Right lobe of liver (tissue), 6 donors: Measurements from ENCODE around the gene PRTFDC1. TPM values are rescaled to one million over a fixed set of nuclear protein-coding genes. Genes with fewer than 3 reads are reported as not detected.

Experiments used
- ATAC-seq, 4 donors: fragments of 200-7000 bp; cut with Tn5 transposase; one replicate each; pipeline ENCODE4 v1.9.1; 2020; ENCODE audit warnings: mild to moderate bottlenecking in 4 of 4, moderate library complexity in 4 of 4
- DNase-seq, 3 donors: peaks; one replicate each; pipeline ENCODE4 v3.0.0-alpha.2; 2020
- H3K27ac ChIP-seq, 3 donors: fragments of 200-600 bp; one replicate each; pipeline ENCODE4 v1.8.0; 2022
- H3K27me3 ChIP-seq, 2 donors: fragments of 200-600 bp; one replicate each; pipeline ENCODE4 v1.8.0; 2022
- H3K36me3 ChIP-seq, 4 donors: fragments of 200-600 bp; sonication (generic) in 1 of 4; one replicate each; pipeline versions ENCODE4 v1.5.1 to v1.8.0; 2017 to 2022; ENCODE audit warnings: control low read depth in 1 of 4
- H3K4me1 ChIP-seq, 4 donors: fragments of 200-600 bp; sonication (generic) in 1 of 4; one replicate each; pipeline versions ENCODE4 v1.5.1 to v1.8.0; 2017 to 2022; ENCODE audit warnings: control low read depth in 1 of 4
- H3K4me3 ChIP-seq, 3 donors: fragments of 200-600 bp; one replicate each; pipeline ENCODE4 v1.8.0; 2022
- H3K9me3 ChIP-seq, 4 donors: fragments of 200-600 bp; sonication (generic) in 1 of 4; one replicate each; pipeline versions ENCODE4 v1.5.1 to v1.8.0; 2017 to 2022; ENCODE audit warnings: control low read depth in 1 of 4
- POLR2A ChIP-seq: fragments of 450-650 bp; IDR thresholded peaks from one replicate; pipeline ENCODE4 v1.6.1; 2017; ENCODE audit warnings: antibody characterized with exemption, mild to moderate bottlenecking
- WGBS: methylation state at CpG from one replicate; pipeline ENCODE4 v1.1.6; 2018; ENCODE audit warnings: low coverage, low lambda C conversion rate; ENCODE audit not compliant: insufficient coverage; ENCODE audit errors: missing lambda C conversion rate; 5-methylcytosine and 5-hydroxymethylcytosine counted together
- intact Hi-C, 2 donors: fragments of 100-400 bp; cut with DNase I; formaldehyde crosslinking; loops; one replicate each; pipeline versions ENCODE4 v1.11.2 to v1.14.1; 2022
- total RNA-seq, 6 experiments: library from RNA; depleted of rRNA in 2 of 6; stranded (reverse); fragments of >200 nt in 2 of 6; fragmentation: NEBNext Ultra II Directional in 3 of 6; extraction: Animal tissue kit (Norgen Biotek cat#: 25700) in 3 of 6; gene quantifications; one replicate each; pipeline versions ENCODE4 v1.1.0 to v1.2.4, GENCODE V29; 2016 to 2023
- TF ChIP-seq, protein P1 (sequence below), 4 donors: fragments of 200-600 bp in 3 of 4; fragments of 450-650 bp in 1 of 4; IDR thresholded peaks; one replicate each; pipeline versions ENCODE4 v1.5.1 to v1.8.0; 2016 to 2022; ENCODE audit warnings: antibody characterized with exemption in 4 of 4, mild to moderate bottlenecking in 2 of 4
- donor health status: DM: no; HTN: yes; CAD: no.
- donor health status: DM: no; HTN: no; CAD: no.
- donor health status: DM: no; HTN: no; CAD: no.
- donor health status: DM: no; HTN: yes; CAD: no.
- donor health status: DM: no; HTN: yes; CAD: no.

The PRTFDC1 gene
- total RNA-seq, 6 experiments from 2014 or later, result 0.76 to 3.5 (median 1.1) TPM; not detected in 1

DNA sequence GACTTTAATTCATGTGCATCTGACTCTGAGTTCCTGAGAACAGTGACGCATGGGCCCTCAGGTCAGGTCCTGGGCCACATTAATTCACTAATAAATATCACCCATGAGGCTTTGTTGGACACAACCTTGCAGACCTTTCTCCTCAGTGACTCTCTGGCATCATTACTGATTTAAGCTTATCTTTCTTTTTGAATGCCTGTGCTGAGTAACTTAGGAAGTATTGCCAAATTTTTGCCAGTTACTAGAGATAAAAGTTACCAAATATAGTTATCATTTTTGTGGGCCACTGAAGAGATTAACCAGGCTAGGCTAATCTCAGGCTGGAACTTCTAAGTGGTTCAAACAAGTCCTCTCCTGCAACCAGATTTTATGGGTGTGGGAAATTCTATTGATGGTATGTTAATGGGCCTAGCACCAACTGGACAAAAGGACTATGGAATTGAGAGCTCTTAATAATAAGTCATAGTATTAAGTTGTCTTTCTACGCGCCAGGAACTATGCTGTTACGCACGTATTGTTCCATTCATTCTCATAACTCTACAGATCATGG is 28.8 kb upstream of the PRTFDC1 start:
- Histone ChIP-seq H3K9me3 (no peaks in the 10 kb centered on the region), H3K36me3 (no peaks in the 10 kb centered on the region), H3K27ac (no peak overlapping the region), H3K27me3 (no peaks in the 10 kb centered on the region), H3K4me1 (no peaks in the 10 kb centered on the region), H3K4me3 (no peak overlapping the region)
- no peak for ATAC-seq
- no peak for DNase-seq
- TF ChIP-seq, protein P1, sequence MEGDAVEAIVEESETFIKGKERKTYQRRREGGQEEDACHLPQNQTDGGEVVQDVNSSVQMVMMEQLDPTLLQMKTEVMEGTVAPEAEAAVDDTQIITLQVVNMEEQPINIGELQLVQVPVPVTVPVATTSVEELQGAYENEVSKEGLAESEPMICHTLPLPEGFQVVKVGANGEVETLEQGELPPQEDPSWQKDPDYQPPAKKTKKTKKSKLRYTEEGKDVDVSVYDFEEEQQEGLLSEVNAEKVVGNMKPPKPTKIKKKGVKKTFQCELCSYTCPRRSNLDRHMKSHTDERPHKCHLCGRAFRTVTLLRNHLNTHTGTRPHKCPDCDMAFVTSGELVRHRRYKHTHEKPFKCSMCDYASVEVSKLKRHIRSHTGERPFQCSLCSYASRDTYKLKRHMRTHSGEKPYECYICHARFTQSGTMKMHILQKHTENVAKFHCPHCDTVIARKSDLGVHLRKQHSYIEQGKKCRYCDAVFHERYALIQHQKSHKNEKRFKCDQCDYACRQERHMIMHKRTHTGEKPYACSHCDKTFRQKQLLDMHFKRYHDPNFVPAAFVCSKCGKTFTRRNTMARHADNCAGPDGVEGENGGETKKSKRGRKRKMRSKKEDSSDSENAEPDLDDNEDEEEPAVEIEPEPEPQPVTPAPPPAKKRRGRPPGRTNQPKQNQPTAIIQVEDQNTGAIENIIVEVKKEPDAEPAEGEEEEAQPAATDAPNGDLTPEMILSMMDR (IDR thresholded peaks at IDR 0.05), result no peak
- TF ChIP-seq POLR2A, result no peak
- intact Hi-C loops, result no loop called here
- WGBS, result 90% methylated on average over 5 of the region's 5 CpGs

GRCh38 chr10:24979685-24980084 is 27.3 kb upstream of the PRTFDC1 start:
- no peak overlapping the region for H3K27ac ChIP-seq
- H3K9me3 ChIP-seq, result no peaks in the 10 kb centered on the region
- H3K27me3 ChIP-seq, result no peaks in the 10 kb centered on the region
- WGBS, result 93% methylated on average over 4 of the region's 4 CpGs
- ATAC-seq (no peak), DNase-seq (no peak)
- H3K4me1 ChIP-seq, result peaks cover 0 to 2% (median 0%) of the 10 kb centered on the region in 4 donors
- H3K36me3 ChIP-seq, result no peaks in the 10 kb centered on the region
- intact Hi-C loops, result no loop called here
- TF ChIP-seq, protein P1 (IDR thresholded peaks at IDR 0.05), result no peak
- TF ChIP-seq POLR2A, result no peak
- no peak overlapping the region for H3K4me3 ChIP-seq

DNA sequence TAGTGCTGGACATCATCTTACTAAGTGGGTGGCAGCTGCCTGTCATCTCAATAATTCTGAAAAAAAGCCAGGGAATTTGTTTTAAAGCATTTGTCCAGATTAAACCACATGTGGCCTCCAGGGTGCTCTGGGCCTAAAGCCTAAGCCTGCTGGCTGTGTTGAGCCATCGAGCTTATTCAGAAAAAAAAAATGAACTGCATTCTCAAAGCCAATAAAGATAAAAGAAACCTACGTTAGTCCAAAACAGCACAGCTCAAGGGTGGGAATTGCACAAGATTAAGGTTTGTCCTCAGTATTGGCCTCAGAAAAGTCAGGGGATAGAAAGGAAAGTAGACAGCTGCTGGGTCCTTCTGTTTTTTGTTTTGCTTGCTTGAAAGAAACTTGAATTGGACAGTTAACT is 22.6 kb upstream of the PRTFDC1 start:
- WGBS, result 38% methylated on average over 2 of the region's 2 CpGs
- H3K27ac ChIP-seq, result no peak overlapping the region
- ATAC-seq, result peak; percentile 57 to 87 (median 72)

DNA sequence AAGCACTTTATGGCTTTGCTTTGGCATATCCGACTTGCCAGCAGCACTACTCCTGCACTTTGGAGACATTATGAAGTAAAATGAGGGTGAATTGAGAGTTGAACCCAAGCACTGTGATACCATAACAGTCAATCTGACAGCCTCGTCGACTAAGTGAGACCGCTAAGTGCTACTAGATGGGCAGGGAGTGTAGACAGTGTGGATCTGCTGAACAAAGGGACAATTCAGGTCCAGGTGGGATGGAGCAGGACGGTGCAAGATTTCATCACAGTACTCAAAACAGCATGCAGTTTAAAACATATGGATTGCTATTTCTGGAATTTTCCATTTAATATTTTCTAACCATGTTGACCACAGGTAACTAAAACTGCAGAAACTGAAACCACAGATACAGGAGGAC is 20.8 kb upstream of the PRTFDC1 start:
- 88% methylated on average over 5 of the region's 5 CpGs for WGBS
- no peak for DNase-seq
- TF ChIP-seq POLR2A, result no peak
- TF ChIP-seq, protein P1 (IDR thresholded peaks at IDR 0.05), result no peak
- Histone ChIP-seq H3K4me1 (peaks cover 0 to 6% (median 0%) of the 10 kb centered on the region in 4 donors), H3K4me3 (no peak overlapping the region), H3K27me3 (no peaks in the 10 kb centered on the region), H3K27ac (no peak overlapping the region), H3K9me3 (no peaks in the 10 kb centered on the region), H3K36me3 (no peaks in the 10 kb centered on the region)
- intact Hi-C loops, result no loop called here
- no peak for ATAC-seq

More for the DNA sequence above, 22.6 kb upstream of the PRTFDC1 start:
- DNase-seq, result peak in 1 of 3 donors; percentile 27
- TF ChIP-seq POLR2A, result no peak
- TF ChIP-seq, protein P1 (IDR thresholded peaks at IDR 0.05), result no peak
- no peaks in the 10 kb centered on the region for H3K27me3 ChIP-seq
- H3K4me3 ChIP-seq, result no peak overlapping the region
- intact Hi-C loops, result no loop called here
- peaks cover 0 to 6% (median 0%) of the 10 kb centered on the region in 4 donors for H3K4me1 ChIP-seq
- no peaks in the 10 kb centered on the region for H3K36me3 ChIP-seq
- no peaks in the 10 kb centered on the region for H3K9me3 ChIP-seq

DNA sequence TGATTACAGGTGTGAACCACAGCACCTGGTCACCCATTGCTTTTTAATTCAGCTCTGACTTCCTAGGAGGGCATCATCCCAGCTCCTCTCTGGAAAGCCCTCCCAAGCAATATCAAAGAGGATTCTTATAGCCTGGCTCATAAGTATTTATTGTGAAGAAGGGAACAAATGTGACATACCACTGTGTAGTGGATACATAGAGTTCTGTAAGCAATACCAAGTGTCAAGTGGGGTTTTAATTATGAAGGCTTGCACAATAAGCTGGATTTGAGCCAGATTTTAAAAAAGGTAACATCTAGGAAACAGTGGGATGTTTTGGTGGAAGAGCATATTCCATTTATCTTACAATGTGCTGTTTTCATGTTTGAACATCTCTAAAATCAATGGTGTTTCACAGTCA is 19.0 kb upstream of the PRTFDC1 start:
- DNase-seq (no peak), ATAC-seq (no peak)
- H3K27ac ChIP-seq, result no peak overlapping the region
- peaks cover 0 to 6% (median 0%) of the 10 kb centered on the region in 4 donors for H3K4me1 ChIP-seq
- H3K27me3 ChIP-seq, result no peaks in the 10 kb centered on the region
- H3K36me3 ChIP-seq, result no peaks in the 10 kb centered on the region
- TF ChIP-seq, protein P1 (IDR thresholded peaks at IDR 0.05), result no peak
- TF ChIP-seq POLR2A, result no peak
- intact Hi-C loops, result no loop called here
- H3K9me3 ChIP-seq, result no peaks in the 10 kb centered on the region
- H3K4me3 ChIP-seq, result no peak overlapping the region
